HFFc6 (cell line): ENCODE results near the gene SATB2. TPM values are rescaled to one million over a fixed set of nuclear protein-coding genes. Genes with fewer than 3 reads are reported as not detected.

Experiments
- DNase-seq: peaks from one replicate; pipeline ENCODE4 v3.0.0-alpha.2; 2018
- H3K27ac Mint-ChIP-seq: 2 replicates; pipeline ENCODE4 v1.8.0; 2020; ENCODE audit warnings: mild to moderate bottlenecking, mixed read lengths
- H3K27me3 Mint-ChIP-seq: 2 replicates; pipeline ENCODE4 v1.8.0; 2021; ENCODE audit warnings: mild to moderate bottlenecking, moderate library complexity, mixed read lengths; ENCODE audit not compliant: insufficient read depth
- H3K36me3 Mint-ChIP-seq: 2 replicates; pipeline ENCODE4 v1.8.0; 2021; ENCODE audit warnings: low read depth, mixed read lengths
- H3K4me1 Mint-ChIP-seq: 2 replicates; pipeline ENCODE4 v1.8.0; 2020; ENCODE audit warnings: low read depth, mixed read lengths
- H3K4me3 Mint-ChIP-seq: 2 replicates; pipeline ENCODE4 v1.8.0; 2020; ENCODE audit warnings: mild to moderate bottlenecking, moderate library complexity, mixed read lengths
- H3K9me3 Mint-ChIP-seq: 2 replicates; pipeline ENCODE4 v1.8.0; 2020; ENCODE audit warnings: mild to moderate bottlenecking, mixed read lengths
- total RNA-seq, 6 experiments: library from RNA; stranded (reverse); fragmentation: NEBNext Ultra II Directional; extraction: Animal tissue kit (Norgen Biotek cat#: 25700); gene quantifications; 2 replicates in 1 of 6; 3 replicates in 5 of 6; pipeline ENCODE4 v1.2.3, GENCODE V29; 2021
- TF ChIP-seq, protein P1 (sequence below): fragments of 200-600 bp; sonication (generic); IDR thresholded peaks from 2 replicates; pipeline ENCODE4 v1.5.0; 2021; ENCODE audit warnings: antibody characterized with exemption, mild to moderate bottlenecking

Gene SATB2
- total RNA-seq, 6 experiments from 2014 or later, result 7.4 to 12.7 (median 11.9) TPM

DNA sequence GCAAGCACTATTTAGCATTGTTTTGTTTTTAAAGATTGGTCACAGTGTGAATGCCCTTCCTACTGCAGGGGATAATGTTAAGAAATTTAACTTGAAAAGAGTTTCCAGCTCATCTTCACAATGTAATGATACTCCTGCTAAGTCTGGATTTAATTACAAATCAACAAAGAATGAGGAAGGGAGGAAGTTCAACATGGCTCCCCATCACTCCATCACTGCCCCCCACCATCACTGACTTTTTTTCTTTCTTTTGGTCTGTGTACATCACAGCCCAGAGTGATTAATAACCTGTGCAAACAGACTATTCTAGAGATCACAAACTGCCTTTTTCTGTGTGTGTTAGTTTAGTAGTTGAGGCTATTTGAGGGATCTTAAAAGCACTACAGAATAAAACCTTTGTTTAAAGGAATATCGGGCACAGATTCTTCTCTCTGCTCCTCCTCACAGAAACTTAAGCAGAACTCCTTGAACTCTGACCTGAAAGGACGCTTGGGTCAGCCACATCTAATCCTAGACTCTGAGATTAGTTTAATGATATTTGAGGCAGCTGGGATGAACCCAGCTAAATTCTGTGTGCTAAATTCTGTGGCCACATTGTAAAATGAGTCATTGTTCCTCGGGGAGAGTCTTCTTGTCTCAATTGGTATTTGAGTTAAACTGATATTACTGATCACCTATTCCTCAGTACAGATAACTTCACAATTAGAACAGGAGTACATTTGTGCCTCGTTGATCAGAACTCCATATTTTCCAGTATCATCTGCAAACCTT lies 47.8 kb downstream of the SATB2 start:
- H3K9me3 Mint-ChIP-seq, result no peaks in the 10 kb centered on the region
- peak; percentile 28 for DNase-seq
- H3K27me3 Mint-ChIP-seq, result no peaks in the 10 kb centered on the region
- peaks cover 43% of the 10 kb centered on the region for H3K4me1 Mint-ChIP-seq
- H3K36me3 Mint-ChIP-seq, result peaks cover 5% of the 10 kb centered on the region
- peak overlapping the region; percentile 63 for H3K4me3 Mint-ChIP-seq
- H3K27ac Mint-ChIP-seq, result peak overlapping the region; percentile 86
- TF ChIP-seq, protein P1, sequence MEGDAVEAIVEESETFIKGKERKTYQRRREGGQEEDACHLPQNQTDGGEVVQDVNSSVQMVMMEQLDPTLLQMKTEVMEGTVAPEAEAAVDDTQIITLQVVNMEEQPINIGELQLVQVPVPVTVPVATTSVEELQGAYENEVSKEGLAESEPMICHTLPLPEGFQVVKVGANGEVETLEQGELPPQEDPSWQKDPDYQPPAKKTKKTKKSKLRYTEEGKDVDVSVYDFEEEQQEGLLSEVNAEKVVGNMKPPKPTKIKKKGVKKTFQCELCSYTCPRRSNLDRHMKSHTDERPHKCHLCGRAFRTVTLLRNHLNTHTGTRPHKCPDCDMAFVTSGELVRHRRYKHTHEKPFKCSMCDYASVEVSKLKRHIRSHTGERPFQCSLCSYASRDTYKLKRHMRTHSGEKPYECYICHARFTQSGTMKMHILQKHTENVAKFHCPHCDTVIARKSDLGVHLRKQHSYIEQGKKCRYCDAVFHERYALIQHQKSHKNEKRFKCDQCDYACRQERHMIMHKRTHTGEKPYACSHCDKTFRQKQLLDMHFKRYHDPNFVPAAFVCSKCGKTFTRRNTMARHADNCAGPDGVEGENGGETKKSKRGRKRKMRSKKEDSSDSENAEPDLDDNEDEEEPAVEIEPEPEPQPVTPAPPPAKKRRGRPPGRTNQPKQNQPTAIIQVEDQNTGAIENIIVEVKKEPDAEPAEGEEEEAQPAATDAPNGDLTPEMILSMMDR, result no peak

DNA sequence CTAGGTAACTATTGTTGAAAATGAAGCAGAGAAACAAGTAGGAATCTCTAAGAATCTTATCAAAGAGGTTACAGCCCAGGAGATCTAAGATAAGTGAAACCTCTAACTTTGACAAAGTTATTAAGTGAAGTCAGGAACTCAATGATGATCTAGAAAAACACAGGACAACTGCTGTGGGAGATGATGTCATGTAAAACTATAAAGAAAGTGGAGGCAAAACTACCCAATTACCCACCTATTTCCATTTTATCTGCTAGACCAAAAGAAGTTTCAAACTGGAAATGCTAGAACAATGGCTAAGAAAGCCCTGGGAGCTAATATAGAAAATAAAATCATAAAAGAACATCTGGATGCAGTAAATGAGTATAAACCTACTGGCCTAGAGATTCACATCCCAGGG lies 50.3 kb downstream of the SATB2 start:
- TF ChIP-seq, protein P1, result no peak
- no peaks in the 10 kb centered on the region for H3K27me3 Mint-ChIP-seq
- H3K36me3 Mint-ChIP-seq, result no peaks in the 10 kb centered on the region; the same call in 1 of the 2 replicates
- no peak overlapping the region for H3K27ac Mint-ChIP-seq
- peaks cover 54% of the 10 kb centered on the region for H3K4me1 Mint-ChIP-seq
- no peaks in the 10 kb centered on the region for H3K9me3 Mint-ChIP-seq
- no peak overlapping the region for H3K4me3 Mint-ChIP-seq
- DNase-seq, result no peak

DNA sequence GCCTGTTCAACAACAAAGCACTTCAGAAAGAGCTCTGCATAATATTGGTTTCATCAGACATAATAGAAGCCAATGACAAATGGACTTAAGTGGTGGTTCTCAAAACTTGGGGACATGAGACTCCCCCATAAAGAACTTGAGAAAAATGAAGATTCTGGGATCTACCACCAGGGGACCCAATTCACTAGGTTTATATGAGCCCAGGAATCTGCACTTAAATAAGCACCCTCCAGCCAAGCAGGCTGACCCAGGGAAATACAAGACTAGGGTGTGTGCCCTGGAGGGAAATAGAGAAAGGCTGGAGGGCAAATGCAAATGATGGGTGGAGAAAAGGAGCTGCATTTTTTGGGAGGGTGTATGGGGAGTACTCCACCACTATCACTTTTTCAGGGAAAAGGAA lies 52.5 kb downstream of the SATB2 start:
- H3K27ac Mint-ChIP-seq, result peak overlapping the region; percentile 79
- TF ChIP-seq, protein P1, result peak; percentile 72
- H3K9me3 Mint-ChIP-seq, result no peaks in the 10 kb centered on the region
- no peaks in the 10 kb centered on the region; the same call in 1 of the 2 replicates for H3K27me3 Mint-ChIP-seq
- no peak overlapping the region; the same call in 1 of the 2 replicates for H3K4me3 Mint-ChIP-seq
- peaks cover 12% of the 10 kb centered on the region for H3K36me3 Mint-ChIP-seq
- no peak for DNase-seq
- H3K4me1 Mint-ChIP-seq, result peaks cover 35% of the 10 kb centered on the region

DNA sequence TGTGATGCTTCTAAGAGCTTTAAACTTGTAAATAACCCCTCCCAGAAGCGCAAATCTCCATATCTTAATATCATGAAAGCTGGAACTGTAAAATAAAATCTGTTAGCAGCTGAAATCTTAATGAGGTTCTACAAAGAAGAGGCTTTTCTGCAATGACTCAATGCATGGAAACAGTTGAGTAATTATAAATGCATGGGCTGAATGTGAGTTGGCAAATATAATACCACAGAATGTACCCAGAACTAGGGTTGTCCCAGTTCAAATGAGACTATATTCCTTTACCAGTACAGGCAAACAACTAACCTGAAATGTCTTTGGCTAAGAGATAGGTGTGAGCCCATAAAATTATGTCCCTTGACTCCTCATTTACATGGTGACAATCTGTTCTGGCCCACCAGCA lies 52.9 kb downstream of the SATB2 start:
- peak; percentile 56 for DNase-seq
- no peaks in the 10 kb centered on the region for H3K9me3 Mint-ChIP-seq
- peaks cover 31% of the 10 kb centered on the region for H3K4me1 Mint-ChIP-seq
- TF ChIP-seq, protein P1, result no peak
- H3K27ac Mint-ChIP-seq, result peak overlapping the region; percentile 79
- H3K27me3 Mint-ChIP-seq, result no peaks in the 10 kb centered on the region; the same call in 1 of the 2 replicates
- peaks cover 16% of the 10 kb centered on the region for H3K36me3 Mint-ChIP-seq
- H3K4me3 Mint-ChIP-seq, result no peak overlapping the region; the same call in 1 of the 2 replicates

DNA sequence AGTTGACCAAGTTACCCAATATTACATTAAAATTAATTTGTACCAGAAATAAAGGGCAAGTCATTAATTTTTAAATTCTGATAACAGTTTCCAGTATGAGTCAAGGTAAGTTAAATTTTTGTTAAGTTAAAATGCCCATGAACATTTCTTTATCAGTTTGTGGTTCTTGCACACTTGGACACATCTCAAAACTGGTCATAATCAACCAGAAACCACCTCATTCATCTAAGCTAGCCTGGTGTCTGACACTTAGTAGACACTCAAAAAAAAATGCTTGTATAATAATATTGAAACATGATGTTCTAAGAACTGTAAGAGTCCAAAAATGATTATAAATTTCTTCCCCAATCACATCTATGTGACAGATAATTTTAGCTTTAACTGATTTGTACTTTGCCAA lies 62.4 kb downstream of the SATB2 start:
- Mint-ChIP-seq H3K27me3 (no peaks in the 10 kb centered on the region), H3K27ac (no peak overlapping the region), H3K9me3 (no peaks in the 10 kb centered on the region), H3K4me1 (no peaks in the 10 kb centered on the region), H3K4me3 (no peak overlapping the region), H3K36me3 (peaks cover 11% of the 10 kb centered on the region)
- TF ChIP-seq, protein P1, result no peak
- DNase-seq, result no peak
